ENCODE results near the gene RTEL1.

Gene RTEL1

DNA sequence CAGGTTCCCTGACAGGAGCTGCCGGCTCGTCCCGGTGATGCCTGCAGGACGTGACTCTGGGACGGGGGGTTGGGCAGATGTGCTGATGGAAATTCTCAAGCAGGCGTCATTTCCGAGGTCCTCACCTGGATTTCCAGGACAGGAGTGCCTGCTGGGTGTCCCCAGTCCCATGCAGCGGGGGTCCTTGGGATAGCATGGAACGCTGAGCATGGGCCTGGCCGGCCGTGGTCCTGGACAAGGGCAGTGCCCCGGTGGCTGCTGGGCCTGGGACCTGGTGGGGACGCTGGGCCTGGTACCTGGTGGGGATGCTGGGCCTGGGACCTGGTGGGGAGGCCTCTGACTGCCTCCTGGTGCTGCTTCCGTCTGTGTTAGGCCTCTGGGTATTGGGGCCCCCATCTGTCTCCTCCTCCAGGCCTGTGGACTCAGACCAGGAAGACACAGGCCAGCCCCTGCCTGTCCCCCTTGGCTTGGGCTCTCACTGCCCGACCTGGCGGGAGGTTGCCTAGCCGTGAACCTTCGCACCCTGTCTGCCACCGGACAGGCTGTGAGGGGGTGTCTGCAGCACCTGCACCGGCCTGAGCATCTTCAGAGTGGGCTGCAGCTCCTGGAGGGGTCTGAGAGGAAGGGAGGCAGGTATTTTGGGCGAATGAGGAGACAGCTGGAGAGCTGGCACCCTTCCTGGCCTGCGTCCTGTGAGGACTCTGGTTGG, 6.2 kb downstream of the RTEL1 start:
- Histone ChIP-seq H3K79me2 (ENCODE audit: control insufficient read depth, low read length) (peaks cover 15% of the 10 kb centered on the region), H4K20me1 (ENCODE audit: control insufficient read depth, insufficient read depth, low read depth, low read length) (peaks cover 3% of the 10 kb centered on the region; the same call in 1 of the 2 replicates), H3K36me3 (ENCODE audit: control insufficient read depth, low read length) (peaks cover 59% of the 10 kb centered on the region), H3K4me3 (ENCODE audit: low read length) (no peak overlapping the region), H3K27me3 (ENCODE audit: control insufficient read depth, low read length) (no peaks in the 10 kb centered on the region), H3F3A (ENCODE audit: control insufficient read depth, insufficient read depth) (no peaks in the 10 kb centered on the region), H3K9me3 (ENCODE audit: control insufficient read depth, insufficient read depth, low read length) (no peaks in the 10 kb centered on the region), H3K9me2 (replicated peaks; ENCODE audit: control insufficient read depth, low read length) (no peaks in the 10 kb centered on the region), H3K4me1 (ENCODE audit: control insufficient read depth, low read length) (peaks cover 3% of the 10 kb centered on the region), H3K4me2 (ENCODE audit: low read length) (no peak overlapping the region), H3K27ac (ENCODE audit: low read depth, low read length) (no peak overlapping the region)
- TF ChIP-seq, protein P1, sequence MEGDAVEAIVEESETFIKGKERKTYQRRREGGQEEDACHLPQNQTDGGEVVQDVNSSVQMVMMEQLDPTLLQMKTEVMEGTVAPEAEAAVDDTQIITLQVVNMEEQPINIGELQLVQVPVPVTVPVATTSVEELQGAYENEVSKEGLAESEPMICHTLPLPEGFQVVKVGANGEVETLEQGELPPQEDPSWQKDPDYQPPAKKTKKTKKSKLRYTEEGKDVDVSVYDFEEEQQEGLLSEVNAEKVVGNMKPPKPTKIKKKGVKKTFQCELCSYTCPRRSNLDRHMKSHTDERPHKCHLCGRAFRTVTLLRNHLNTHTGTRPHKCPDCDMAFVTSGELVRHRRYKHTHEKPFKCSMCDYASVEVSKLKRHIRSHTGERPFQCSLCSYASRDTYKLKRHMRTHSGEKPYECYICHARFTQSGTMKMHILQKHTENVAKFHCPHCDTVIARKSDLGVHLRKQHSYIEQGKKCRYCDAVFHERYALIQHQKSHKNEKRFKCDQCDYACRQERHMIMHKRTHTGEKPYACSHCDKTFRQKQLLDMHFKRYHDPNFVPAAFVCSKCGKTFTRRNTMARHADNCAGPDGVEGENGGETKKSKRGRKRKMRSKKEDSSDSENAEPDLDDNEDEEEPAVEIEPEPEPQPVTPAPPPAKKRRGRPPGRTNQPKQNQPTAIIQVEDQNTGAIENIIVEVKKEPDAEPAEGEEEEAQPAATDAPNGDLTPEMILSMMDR (IDR thresholded peaks at IDR 0.05; ENCODE audit: low read depth, low read length, poor library complexity, severe bottlenecking), result no peak

DNA sequence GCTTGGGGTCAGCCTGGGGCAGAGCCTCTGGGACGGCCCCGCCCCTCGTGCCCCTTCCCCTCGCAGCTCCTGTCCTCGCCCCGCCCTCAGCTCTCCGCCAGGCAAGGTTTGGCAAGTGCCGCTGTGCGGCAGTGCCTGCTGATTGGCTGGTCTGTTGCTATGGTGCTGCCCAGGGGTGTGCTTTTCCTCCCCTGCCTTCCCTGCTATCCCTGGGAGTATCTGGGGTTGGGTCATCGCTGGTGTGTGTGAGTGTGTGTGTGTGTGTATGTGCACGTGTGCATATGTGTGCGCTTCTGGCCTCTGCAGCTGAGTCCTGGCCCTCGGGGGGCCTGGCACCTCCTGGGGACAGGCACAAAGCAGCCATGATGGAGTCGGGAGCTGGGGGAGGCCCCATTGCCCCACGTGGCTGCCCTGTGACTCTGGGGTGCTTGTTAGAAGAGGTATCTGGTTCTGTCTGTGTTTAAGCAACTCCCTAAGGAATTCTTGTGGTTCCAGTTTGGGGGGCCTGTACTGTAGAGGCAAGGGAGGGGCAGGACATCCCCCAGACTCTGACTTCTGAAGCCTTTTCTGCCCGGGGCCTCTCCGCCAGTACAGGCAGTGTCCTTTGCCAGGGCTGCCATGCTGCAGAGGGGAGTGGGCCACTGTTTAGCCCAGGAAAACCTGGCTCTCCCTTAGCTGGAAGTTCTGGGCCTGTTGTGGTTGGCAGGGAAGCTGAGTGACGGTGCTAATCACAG, 6.9 kb downstream of the RTEL1 start:
- Histone ChIP-seq H3K9me2 (replicated peaks; ENCODE audit: control insufficient read depth, low read length) (no peaks in the 10 kb centered on the region), H3K4me1 (ENCODE audit: control insufficient read depth, low read length) (no peaks in the 10 kb centered on the region), H3F3A (ENCODE audit: control insufficient read depth, insufficient read depth) (no peaks in the 10 kb centered on the region), H4K20me1 (ENCODE audit: control insufficient read depth, insufficient read depth, low read depth, low read length) (no peaks in the 10 kb centered on the region), H3K9me3 (ENCODE audit: control insufficient read depth, insufficient read depth, low read length) (no peaks in the 10 kb centered on the region), H3K27ac (ENCODE audit: low read depth, low read length) (no peak overlapping the region), H3K4me2 (ENCODE audit: low read length) (no peak overlapping the region), H3K27me3 (ENCODE audit: control insufficient read depth, low read length) (no peaks in the 10 kb centered on the region), H3K36me3 (ENCODE audit: control insufficient read depth, low read length) (peaks cover 59% of the 10 kb centered on the region), H3K79me2 (ENCODE audit: control insufficient read depth, low read length) (peaks cover 7% of the 10 kb centered on the region; the same call in 1 of the 2 replicates), H3K4me3 (ENCODE audit: low read length) (no peak overlapping the region)
- TF ChIP-seq EZH2phosphoT487 (IDR thresholded peaks at IDR 0.05; ENCODE audit: borderline replicate concordance, low read length), result no peak
- TF ChIP-seq, protein P1 (IDR thresholded peaks at IDR 0.05; ENCODE audit: low read depth, low read length, poor library complexity, severe bottlenecking), result no peak

DNA sequence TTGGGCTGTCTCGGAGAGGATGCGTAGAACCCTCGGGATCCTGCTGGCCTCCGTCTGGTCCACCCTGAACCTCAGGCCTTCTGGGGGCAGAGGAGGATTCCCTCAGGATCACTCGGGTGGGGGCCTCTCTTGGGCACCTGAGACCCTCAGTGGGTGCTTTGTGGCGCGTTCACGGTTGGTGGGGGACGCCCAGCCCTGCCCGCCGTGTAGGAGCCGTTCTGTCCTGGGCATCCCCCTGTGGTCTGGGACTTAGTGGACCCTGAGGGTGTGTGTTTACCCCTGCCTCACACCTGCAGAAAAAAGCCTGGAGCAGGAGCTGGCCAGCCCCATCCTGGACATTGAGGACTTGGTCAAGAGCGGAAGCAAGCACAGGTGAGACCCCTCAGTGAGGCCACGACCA, 7.6 kb downstream of the RTEL1 start:
- peaks cover 59% of the 10 kb centered on the region for H3K36me3 ChIP-seq (ENCODE audit: control insufficient read depth, low read length)
- no peak for TF ChIP-seq EZH2phosphoT487 (IDR thresholded peaks at IDR 0.05; ENCODE audit: borderline replicate concordance, low read length)
- TF ChIP-seq, protein P1 (IDR thresholded peaks at IDR 0.05; ENCODE audit: low read depth, low read length, poor library complexity, severe bottlenecking), result no peak
- H3K4me1 ChIP-seq (ENCODE audit: control insufficient read depth, low read length), result no peaks in the 10 kb centered on the region
- H3K9me3 ChIP-seq (ENCODE audit: control insufficient read depth, insufficient read depth, low read length), result no peaks in the 10 kb centered on the region
- peaks cover 2% of the 10 kb centered on the region; the same call in 1 of the 2 replicates for H3K79me2 ChIP-seq (ENCODE audit: control insufficient read depth, low read length)
- H4K20me1 ChIP-seq (ENCODE audit: control insufficient read depth, insufficient read depth, low read depth, low read length), result no peaks in the 10 kb centered on the region
- H3K4me3 ChIP-seq (ENCODE audit: low read length), result no peak overlapping the region
- no peaks in the 10 kb centered on the region for H3F3A ChIP-seq (ENCODE audit: control insufficient read depth, insufficient read depth)
- no peak overlapping the region for H3K27ac ChIP-seq (ENCODE audit: low read depth, low read length)
- no peak overlapping the region for H3K4me2 ChIP-seq (ENCODE audit: low read length)
- no peaks in the 10 kb centered on the region for H3K27me3 ChIP-seq (ENCODE audit: control insufficient read depth, low read length)
- no peaks in the 10 kb centered on the region for H3K9me2 ChIP-seq (replicated peaks; ENCODE audit: control insufficient read depth, low read length)

Measured in DOHH2 (cell line).